Measurements from ENCODE around the gene MS4A4E.

MS4A4E gene

DNA sequence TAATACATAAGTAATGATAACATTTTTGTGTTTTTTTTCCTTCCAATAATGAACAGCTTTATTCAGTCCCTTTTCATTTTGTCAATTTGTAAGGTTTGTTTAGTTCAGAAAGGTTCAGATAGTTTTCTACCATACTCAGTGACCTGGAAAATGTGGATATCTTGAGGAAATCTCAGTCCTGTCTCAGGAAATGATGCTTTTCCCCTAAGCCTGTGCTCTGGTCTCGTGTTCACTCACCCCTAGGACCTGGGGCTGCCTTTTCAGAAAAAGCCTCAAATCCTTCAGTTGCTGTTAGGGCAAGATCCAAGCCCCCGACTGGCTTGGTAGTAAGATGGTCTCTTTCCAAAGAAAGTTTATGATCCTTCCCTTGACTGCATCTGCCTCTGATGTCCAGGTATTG, 81.8 kb downstream of the MS4A4E start:
- TF ChIP-seq, protein P1, sequence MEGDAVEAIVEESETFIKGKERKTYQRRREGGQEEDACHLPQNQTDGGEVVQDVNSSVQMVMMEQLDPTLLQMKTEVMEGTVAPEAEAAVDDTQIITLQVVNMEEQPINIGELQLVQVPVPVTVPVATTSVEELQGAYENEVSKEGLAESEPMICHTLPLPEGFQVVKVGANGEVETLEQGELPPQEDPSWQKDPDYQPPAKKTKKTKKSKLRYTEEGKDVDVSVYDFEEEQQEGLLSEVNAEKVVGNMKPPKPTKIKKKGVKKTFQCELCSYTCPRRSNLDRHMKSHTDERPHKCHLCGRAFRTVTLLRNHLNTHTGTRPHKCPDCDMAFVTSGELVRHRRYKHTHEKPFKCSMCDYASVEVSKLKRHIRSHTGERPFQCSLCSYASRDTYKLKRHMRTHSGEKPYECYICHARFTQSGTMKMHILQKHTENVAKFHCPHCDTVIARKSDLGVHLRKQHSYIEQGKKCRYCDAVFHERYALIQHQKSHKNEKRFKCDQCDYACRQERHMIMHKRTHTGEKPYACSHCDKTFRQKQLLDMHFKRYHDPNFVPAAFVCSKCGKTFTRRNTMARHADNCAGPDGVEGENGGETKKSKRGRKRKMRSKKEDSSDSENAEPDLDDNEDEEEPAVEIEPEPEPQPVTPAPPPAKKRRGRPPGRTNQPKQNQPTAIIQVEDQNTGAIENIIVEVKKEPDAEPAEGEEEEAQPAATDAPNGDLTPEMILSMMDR (IDR thresholded peaks at IDR 0.05): no peak

DNA sequence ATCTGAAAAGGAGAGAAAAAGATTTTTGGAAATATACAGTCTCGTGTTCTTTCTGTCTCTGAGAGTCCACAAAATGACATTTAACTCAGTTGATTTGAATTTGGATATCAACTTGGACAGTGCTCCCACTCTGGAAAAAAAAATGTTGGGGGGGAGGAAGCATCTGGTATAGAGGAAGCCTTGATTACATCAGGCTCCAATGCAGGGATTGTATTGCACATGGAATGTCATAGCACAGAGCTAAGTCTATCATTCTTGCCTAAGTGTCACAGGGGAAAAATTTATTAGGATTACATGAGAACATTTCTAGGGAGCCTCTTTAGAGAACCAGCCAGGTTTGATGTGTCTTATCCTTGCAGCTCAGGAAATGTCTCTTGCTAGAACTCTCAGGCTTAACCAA, 83.1 kb downstream of the MS4A4E start:
- TF ChIP-seq, protein P1 (IDR thresholded peaks at IDR 0.05): no peak

DNA sequence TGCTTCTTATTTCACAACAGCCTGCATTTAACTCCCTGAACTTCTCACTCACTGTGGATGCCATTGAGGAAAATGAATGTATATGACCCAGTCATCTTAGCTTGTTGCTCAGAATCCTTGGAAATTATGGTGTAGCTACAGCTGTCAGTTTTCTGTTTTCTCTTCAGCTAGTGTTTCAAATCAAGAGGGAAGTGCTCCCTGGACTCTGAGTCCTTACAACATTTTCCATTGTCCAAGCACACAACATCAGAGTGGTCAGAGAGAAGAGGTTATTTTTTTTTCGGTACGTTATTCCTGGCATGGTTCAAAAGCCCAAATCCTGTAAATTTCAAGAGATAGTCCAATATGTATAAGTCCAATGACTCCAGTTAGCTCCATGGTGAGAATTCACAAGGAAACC, 83.7 kb downstream of the MS4A4E start:
- TF ChIP-seq, protein P1 (IDR thresholded peaks at IDR 0.05): no peak

DNA sequence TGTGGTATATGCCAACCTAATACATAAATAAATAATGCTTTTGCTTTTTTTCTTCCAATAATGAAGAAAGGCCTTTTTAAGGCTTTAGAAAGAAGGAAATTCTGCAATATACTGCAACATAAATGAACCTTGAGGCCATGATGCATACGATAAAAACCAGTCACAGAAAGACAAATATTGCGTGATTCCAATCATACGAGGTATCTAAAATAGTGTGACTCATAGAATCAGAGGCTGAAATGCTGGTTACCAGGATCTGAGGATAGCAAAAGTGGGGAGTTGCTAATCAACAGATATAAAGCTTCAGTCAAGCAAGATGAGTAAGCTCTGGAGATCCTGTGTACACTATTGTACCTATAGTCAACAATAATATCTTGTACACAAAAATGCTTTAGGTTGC, 84.3 kb downstream of the MS4A4E start:
- TF ChIP-seq, protein P1 (IDR thresholded peaks at IDR 0.05): no peak

DNA sequence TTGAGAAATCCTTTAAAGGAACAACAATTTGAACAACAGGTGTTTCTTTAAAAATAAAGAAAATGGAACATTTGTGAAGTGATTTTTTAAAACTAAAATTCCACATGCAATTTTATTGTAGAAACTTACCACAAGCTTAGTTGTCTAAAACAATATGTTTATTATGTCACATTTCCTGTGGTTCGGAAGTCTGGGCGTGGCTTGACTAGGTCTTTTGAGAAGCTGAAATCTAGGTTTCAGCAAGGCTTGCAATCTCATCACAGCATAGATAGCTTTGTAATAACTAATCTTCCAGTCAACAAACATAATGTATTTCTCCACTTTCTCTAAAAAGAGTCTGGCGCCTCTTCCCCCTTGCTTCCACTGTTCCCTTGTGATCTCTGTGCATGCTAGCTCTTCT, 87.0 kb downstream of the MS4A4E start:
- TF ChIP-seq, protein P1 (IDR thresholded peaks at IDR 0.05): no peak

DNA sequence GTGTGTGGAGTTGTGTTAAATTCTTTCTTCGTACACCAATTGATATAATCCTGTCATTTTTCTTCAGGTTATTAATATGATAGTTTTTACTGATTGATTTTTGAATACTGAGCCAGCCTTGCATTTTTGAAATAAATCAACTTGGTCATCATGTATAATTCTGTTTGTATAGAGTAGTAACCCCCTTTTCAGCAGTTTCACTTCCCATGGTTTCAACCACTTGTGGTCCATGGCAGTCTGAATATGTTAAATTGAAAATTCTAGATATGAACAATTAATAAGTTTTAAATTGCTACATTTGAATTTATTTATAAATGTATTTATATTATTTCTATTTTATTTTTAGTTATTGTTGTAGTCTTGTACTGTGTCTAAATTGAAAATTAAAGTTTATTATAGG, 92.7 kb downstream of the MS4A4E start:
- TF ChIP-seq, protein P1 (IDR thresholded peaks at IDR 0.05): no peak
